ENCODE data around the gene PSMA7. TPM values are rescaled to one million over a fixed set of nuclear protein-coding genes. Genes with fewer than 3 reads are reported as not detected.

PSMA7 gene
- total RNA-seq, 2 donors from 2014 or later, result 144 to 158 TPM

GRCh38 chr20:62123450-62124118 lies 19.6 kb downstream of the PSMA7 start:
- Mint-ChIP-seq H3K4me3 (peak overlapping the region; percentile 87), H3K27me3 (no peaks in the 10 kb centered on the region), H3K27ac (peak overlapping the region; percentile 86), H3K36me3 (ENCODE audit: low read depth) (peaks cover 2% of the 10 kb centered on the region), H3K4me1 (peaks cover 42% of the 10 kb centered on the region)
- DNase-seq (no peak), ATAC-seq (no peak)
- H3K9me3 ChIP-seq (ENCODE audit: control insufficient read depth, low read length, poor library complexity, severe bottlenecking), result no peaks in the 10 kb centered on the region

GRCh38 chr20:62122654-62123449 lies 20.3 kb downstream of the PSMA7 start:
- peak overlapping the region; percentile 87 for H3K4me3 Mint-ChIP-seq

GRCh38 chr20:62121776-62122653 lies 21.2 kb downstream of the PSMA7 start, which contains the start of gene LSM14B:
Gene LSM14B (plus strand): TSS chr20:62122475. CDS start chr20:62122667, 192 bp downstream.
- ATAC-seq, result peak; percentile 85
- H3K36me3 Mint-ChIP-seq (ENCODE audit: low read depth), result no peaks in the 10 kb centered on the region
- H3K9me3 ChIP-seq (ENCODE audit: control insufficient read depth, low read length, poor library complexity, severe bottlenecking), result no peaks in the 10 kb centered on the region
- H3K4me1 Mint-ChIP-seq, result peaks cover 38% of the 10 kb centered on the region
- H3K4me3 Mint-ChIP-seq, result peak within 1 kb of the TSS; percentile 89
- no peaks in the 10 kb centered on the region for H3K27me3 Mint-ChIP-seq
- DNase-seq, result peak; percentile 92 to 98 (median 98)
- peak within 1 kb of the TSS; percentile 87 for H3K27ac Mint-ChIP-seq

More at GRCh38 chr20:62122654-62123449, 20.3 kb downstream of the PSMA7 start:
- peak overlapping the region; percentile 86 for H3K27ac Mint-ChIP-seq
- H3K9me3 ChIP-seq (ENCODE audit: control insufficient read depth, low read length, poor library complexity, severe bottlenecking), result no peaks in the 10 kb centered on the region
- ATAC-seq (peak; percentile 18), DNase-seq (peak; percentile 31 to 54 (median 43))
- no peaks in the 10 kb centered on the region for H3K27me3 Mint-ChIP-seq
- peaks cover 35% of the 10 kb centered on the region for H3K4me1 Mint-ChIP-seq
- no peaks in the 10 kb centered on the region for H3K36me3 Mint-ChIP-seq (ENCODE audit: low read depth)

- no peaks in the 10 kb centered on the region for H3K27me3 Mint-ChIP-seq
- H3K4me3 Mint-ChIP-seq, result peak overlapping the region; percentile 89
- H3K36me3 Mint-ChIP-seq (ENCODE audit: low read depth), result no peaks in the 10 kb centered on the region
- no peaks in the 10 kb centered on the region for H3K9me3 ChIP-seq (ENCODE audit: control insufficient read depth, low read length, poor library complexity, severe bottlenecking)
- H3K4me1 Mint-ChIP-seq, result peaks cover 38% of the 10 kb centered on the region
- DNase-seq (no peak), ATAC-seq (no peak)
- peak overlapping the region; percentile 87 for H3K27ac Mint-ChIP-seq
These were observed 22.0 kb downstream of the PSMA7 start for GRCh38 chr20:62120990-62121775.

- Mint-ChIP-seq H3K27me3 (no peaks in the 10 kb centered on the region), H3K4me1 (peaks cover 38% of the 10 kb centered on the region), H3K36me3 (ENCODE audit: low read depth) (no peaks in the 10 kb centered on the region), H3K4me3 (peak overlapping the region; percentile 39), H3K27ac (peak overlapping the region; percentile 24)
- H3K9me3 ChIP-seq (ENCODE audit: control insufficient read depth, low read length, poor library complexity, severe bottlenecking), result no peaks in the 10 kb centered on the region
- no peak for DNase-seq
- no peak for ATAC-seq
These were observed 22.8 kb downstream of the PSMA7 start for GRCh38 chr20:62120365-62120762.

GRCh38 chr20:62119591-62120364 lies 23.4 kb downstream of the PSMA7 start:
- no peaks in the 10 kb centered on the region for H3K9me3 ChIP-seq (ENCODE audit: control insufficient read depth, low read length, poor library complexity, severe bottlenecking)
- no peak for ATAC-seq
- H3K36me3 Mint-ChIP-seq (ENCODE audit: low read depth), result no peaks in the 10 kb centered on the region
- no peak for DNase-seq
- no peaks in the 10 kb centered on the region for H3K27me3 Mint-ChIP-seq
- peaks cover 32% of the 10 kb centered on the region for H3K4me1 Mint-ChIP-seq
- peak overlapping the region; percentile 79 for H3K27ac Mint-ChIP-seq
- H3K4me3 Mint-ChIP-seq, result peak overlapping the region; percentile 56

GRCh38 chr20:62119115-62119514 lies 24.1 kb downstream of the PSMA7 start:
- peak overlapping the region; percentile 56 for H3K4me3 Mint-ChIP-seq
- H3K27ac Mint-ChIP-seq, result peak overlapping the region; percentile 79
- H3K27me3 Mint-ChIP-seq, result no peaks in the 10 kb centered on the region
- DNase-seq, result no peak
- peaks cover 26% of the 10 kb centered on the region for H3K4me1 Mint-ChIP-seq
- H3K9me3 ChIP-seq (ENCODE audit: control insufficient read depth, low read length, poor library complexity, severe bottlenecking), result no peaks in the 10 kb centered on the region
- no peaks in the 10 kb centered on the region for H3K36me3 Mint-ChIP-seq (ENCODE audit: low read depth)
- no peak for ATAC-seq

- H3K9me3 ChIP-seq (ENCODE audit: control insufficient read depth, low read length, poor library complexity, severe bottlenecking), result no peaks in the 10 kb centered on the region
- H3K36me3 Mint-ChIP-seq (ENCODE audit: low read depth), result no peaks in the 10 kb centered on the region
- peak overlapping the region; percentile 52 for H3K4me3 Mint-ChIP-seq
- H3K27me3 Mint-ChIP-seq, result no peaks in the 10 kb centered on the region
- peak overlapping the region; percentile 79 for H3K27ac Mint-ChIP-seq
- H3K4me1 Mint-ChIP-seq, result peaks cover 19% of the 10 kb centered on the region
- DNase-seq, result no peak
- no peak for ATAC-seq
These were observed 24.8 kb downstream of the PSMA7 start for GRCh38 chr20:62118113-62119043.

- H3K9me3 ChIP-seq (ENCODE audit: control insufficient read depth, low read length, poor library complexity, severe bottlenecking), result no peaks in the 10 kb centered on the region
- Mint-ChIP-seq H3K4me1 (peaks cover 19% of the 10 kb centered on the region), H3K36me3 (ENCODE audit: low read depth) (no peaks in the 10 kb centered on the region), H3K27me3 (no peaks in the 10 kb centered on the region), H3K4me3 (peak overlapping the region; percentile 52), H3K27ac (peak overlapping the region; percentile 79)
- peak; percentile 48 for ATAC-seq
- DNase-seq, result peak; percentile 44 to 67 (median 64)
These were observed 25.5 kb downstream of the PSMA7 start for GRCh38 chr20:62117658-62118057.

GRCh38 chr20:62117362-62117646 lies 25.9 kb downstream of the PSMA7 start:
- H3K27me3 Mint-ChIP-seq, result no peaks in the 10 kb centered on the region
- H3K27ac Mint-ChIP-seq, result peak overlapping the region; percentile 79
- peaks cover 19% of the 10 kb centered on the region for H3K4me1 Mint-ChIP-seq
- ATAC-seq (no peak), DNase-seq (no peak)
- peak overlapping the region; percentile 52 for H3K4me3 Mint-ChIP-seq
- H3K9me3 ChIP-seq (ENCODE audit: control insufficient read depth, low read length, poor library complexity, severe bottlenecking), result no peaks in the 10 kb centered on the region
- H3K36me3 Mint-ChIP-seq (ENCODE audit: low read depth), result no peaks in the 10 kb centered on the region

Data from T-helper 17 cell (primary cell).